ENCODE measurements around the gene PPT2. TPM values are rescaled to one million over a fixed set of nuclear protein-coding genes. Genes with fewer than 3 reads are reported as not detected.

Gene PPT2
- total RNA-seq, 1 donor from 2014 or later, result 15.6 TPM

- ATAC-seq (no peak), DNase-seq (ENCODE audit: low spot score) (no peak)
These were observed 2.6 kb upstream of the PPT2 start for GRCh38 chr6:32151181-32151862.

- DNase-seq (ENCODE audit: low spot score) (no peak), ATAC-seq (no peak)
These were observed 1.8 kb upstream of the PPT2 start, which contains the start of gene PRRT1 for GRCh38 chr6:32151863-32152768. TSS of gene PRRT1 (minus strand) at chr6:32151939. CDS start at chr6:32151827, 112 bp downstream.

- DNase-seq (ENCODE audit: low spot score) (no peak), ATAC-seq (no peak)
These were observed 975 bp upstream of the PPT2 start for GRCh38 chr6:32152769-32153563.

DNA sequence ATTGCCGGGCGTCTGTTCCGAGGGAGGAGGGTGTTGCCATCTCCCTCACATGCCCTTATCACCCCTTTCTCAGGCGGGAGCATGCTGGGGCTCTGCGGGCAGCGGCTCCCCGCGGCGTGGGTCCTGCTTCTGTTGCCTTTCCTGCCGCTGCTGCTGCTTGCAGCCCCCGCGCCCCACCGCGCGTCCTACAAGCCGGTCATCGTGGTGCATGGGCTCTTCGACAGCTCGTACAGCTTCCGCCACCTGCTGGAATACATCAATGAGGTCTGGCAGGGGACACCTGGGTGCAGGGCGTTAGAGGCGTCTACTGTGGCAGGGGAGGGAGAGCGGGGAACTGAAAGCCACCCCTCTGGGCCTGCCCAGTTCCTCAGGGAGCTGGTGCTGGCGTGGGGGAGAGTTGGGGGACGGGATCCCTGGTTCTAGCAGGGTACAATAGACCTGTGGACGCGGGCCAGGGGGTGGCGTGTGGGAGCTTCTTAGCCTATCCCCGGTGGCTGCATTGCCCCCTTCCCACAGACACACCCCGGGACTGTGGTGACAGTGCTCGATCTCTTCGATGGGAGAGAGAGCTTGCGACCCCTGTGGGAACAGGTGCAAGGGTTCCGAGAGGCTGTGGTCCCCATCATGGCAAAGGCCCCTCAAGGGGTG lies 697 bp downstream of the PPT2 start:
- DNase-seq (ENCODE audit: low spot score) (peak; percentile 77), ATAC-seq (peak; percentile 88)

DNA sequence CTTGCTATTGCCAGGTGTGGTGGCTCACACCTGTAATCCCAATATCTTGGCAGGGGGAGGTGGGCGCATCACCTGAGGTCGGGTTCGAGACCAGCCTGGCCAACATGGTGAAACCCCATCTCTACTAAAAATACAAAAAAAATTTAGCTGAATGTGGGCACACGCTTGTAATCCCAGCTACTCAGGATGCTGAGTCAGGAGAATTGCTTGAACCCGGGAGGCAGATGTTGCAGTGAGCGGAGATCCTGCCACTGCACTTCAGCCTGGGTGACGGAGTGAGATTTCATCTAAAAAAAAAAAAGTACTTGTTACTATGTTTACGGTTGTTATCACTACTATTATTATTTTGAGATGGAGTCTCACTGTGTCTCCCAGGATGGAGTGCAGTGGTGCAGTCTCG lies 3.0 kb downstream of the PPT2 start:
- ATAC-seq, result no peak
- no peak for DNase-seq (ENCODE audit: low spot score)

DNA sequence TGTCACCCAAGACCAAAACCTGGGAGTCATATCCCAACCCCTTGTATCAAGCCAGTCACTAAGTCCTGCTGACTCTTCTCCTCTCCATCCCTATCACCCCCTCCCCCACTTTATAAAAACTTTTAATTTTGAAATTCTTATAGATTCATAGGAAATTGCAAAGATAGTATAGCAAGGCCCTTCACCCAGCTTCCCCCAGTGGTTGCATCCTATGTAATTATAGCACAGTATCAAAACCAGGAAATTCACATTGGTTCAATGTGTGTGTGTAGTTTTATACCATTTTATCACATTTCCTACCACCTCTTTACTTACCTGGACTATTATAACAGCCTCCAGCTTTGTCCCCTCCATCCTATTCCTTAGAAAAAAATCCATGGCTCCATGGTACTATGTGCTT lies 4.1 kb downstream of the PPT2 start:
- ATAC-seq (no peak), DNase-seq (ENCODE audit: low spot score) (no peak)

- no peak for DNase-seq (ENCODE audit: low spot score)
- ATAC-seq, result no peak
These were observed 9.8 kb downstream of the PPT2 start for GRCh38 chr6:32163559-32164258.

DNA sequence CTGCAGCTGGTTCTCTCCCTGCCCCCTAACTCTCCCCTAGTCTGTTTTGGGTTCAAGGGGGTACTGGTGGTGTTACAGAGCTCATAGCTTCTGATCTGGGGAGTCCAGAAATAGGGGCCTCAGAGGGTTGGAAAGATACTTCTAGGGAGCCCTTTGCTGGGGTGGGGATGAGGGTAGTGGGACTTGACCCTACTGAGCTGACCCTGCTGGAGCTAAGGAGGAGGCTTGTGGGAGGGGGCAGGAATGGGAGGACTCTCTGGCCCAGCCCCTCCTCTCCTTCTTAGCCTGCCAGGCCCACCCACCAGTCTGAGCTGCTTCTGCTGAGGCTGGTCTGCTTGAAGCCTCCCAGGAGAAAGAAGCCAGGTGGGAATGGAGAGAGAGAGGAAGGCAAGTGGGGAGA lies 10.4 kb downstream of the PPT2 start, which contains the start of gene EGFL8:
Gene EGFL8 (plus strand): TSS at position 301 of the 400 bp plus-strand sequence. CDS start 1,571 bp downstream, outside the sequence.
- ATAC-seq (no peak), DNase-seq (ENCODE audit: low spot score) (no peak)

GRCh38 chr6:32166411-32167061 lies 12.6 kb downstream of the PPT2 start:
- ATAC-seq (no peak), DNase-seq (ENCODE audit: low spot score) (no peak)

GRCh38 chr6:32167154-32167760 lies 13.3 kb downstream of the PPT2 start:
- DNase-seq (ENCODE audit: low spot score), result no peak
- no peak for ATAC-seq

- no peak for DNase-seq (ENCODE audit: low spot score)
These were observed 13.9 kb downstream of the PPT2 start for GRCh38 chr6:32167761-32168262.

DNA sequence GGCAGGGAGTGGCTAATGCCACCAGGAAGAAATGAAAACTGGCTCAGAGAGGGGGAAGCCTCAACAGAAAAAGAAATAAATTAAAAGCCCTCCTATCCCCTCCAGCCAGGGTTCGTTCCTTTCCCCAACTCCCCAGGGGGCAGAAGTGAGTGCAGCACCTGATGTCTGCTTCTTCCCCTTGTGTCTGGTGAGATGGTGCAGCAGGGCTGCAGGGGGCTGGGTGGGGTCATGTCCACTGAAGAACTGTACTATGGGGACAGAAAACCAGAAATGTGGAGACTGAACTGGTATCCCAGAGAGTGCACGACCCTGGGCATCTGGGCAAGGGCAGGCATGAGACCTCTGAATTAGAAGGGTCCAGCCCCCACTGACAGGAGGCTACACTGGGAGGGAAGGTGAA lies 14.4 kb downstream of the PPT2 start:
- DNase-seq (ENCODE audit: low spot score) (no peak), ATAC-seq (no peak)

More at GRCh38 chr6:32167761-32168262, 13.9 kb downstream of the PPT2 start:
- no peak for ATAC-seq

DNA sequence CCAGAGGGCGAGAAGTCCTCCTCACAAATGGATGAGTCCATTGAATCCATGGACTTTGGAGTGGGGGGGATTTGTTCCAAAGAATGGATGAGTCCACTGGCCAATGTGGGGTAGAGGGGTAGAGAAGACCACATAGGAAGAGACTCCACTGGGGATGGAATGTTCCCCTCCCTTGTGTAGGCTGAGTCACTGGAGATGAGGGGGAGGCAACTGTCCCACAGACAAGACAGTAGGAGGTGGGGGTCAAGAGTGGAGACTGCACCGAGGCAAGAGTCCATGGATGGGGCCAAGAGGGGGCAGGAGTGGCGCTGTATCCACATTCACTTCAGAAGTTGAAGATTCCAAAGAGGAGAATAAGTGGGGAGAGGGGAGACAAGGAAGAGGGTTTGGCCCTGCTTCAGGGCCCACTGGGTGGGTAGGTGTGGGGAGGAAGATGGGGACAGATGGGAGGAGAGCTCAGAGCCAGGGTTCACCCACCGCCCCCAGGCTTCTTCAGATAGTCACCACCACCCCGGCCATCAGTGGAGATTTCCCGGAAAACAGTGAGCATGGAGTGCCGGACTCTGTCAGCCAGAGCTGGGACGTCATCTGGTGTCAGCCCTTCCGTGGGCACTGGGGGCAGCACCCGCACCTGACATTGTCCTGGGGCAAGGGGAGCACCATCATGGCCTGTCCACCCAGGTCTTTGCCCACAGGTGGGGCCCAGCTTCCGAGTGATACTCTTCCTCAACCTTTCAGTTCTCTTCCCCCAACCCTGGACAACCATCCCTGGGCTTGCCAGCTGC lies 15.1 kb downstream of the PPT2 start:
- DNase-seq (ENCODE audit: low spot score) (no peak), ATAC-seq (peak; percentile 21)

GRCh38 chr6:32170294-32170693 lies 16.4 kb downstream of the PPT2 start:
- ATAC-seq (no peak), DNase-seq (ENCODE audit: low spot score) (no peak)

- no peak for DNase-seq (ENCODE audit: low spot score)
- ATAC-seq, result no peak
These were observed 17.3 kb downstream of the PPT2 start for GRCh38 chr6:32171234-32171633.

DNA sequence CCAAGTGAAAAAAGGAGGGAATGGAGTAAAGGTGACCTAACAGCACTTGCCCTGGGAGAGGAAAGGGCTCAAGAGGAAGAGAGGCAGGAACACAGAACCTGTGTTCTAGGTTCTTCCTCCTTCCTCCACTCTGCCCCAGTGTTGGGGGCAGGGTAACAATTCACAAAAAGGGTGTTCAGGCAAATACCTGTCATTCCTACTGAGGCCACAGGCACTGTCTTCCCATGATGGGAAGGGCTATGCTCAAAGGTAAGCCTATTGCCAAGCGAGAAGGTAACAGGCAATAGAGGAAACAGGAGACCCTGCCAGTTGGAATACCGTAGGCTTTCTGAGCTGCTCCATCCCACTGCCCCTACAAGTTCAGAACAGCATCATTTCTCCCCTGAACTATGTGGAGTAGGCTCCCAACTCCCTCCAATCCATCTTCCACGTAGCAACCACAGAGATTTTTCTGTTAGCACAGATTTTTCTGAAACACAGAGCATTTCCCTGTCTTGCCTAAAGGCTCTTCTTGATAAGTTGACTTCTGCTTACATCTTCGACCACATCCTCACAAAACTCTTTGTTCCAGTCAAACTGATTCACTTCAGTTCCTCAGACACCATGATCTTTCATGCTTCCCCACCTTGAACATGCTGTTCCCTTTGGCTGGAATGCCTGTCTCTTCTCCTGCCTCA lies 19.2 kb downstream of the PPT2 start:
- DNase-seq (ENCODE audit: low spot score) (no peak), ATAC-seq (no peak)

GRCh38 chr6:32174416-32174815 lies 20.5 kb downstream of the PPT2 start:
- no peak for DNase-seq (ENCODE audit: low spot score)
- ATAC-seq, result no peak

Data from left lobe of liver (tissue), 2 donors.